Measurements from ENCODE around the gene ELFN2.

ELFN2 gene

DNA sequence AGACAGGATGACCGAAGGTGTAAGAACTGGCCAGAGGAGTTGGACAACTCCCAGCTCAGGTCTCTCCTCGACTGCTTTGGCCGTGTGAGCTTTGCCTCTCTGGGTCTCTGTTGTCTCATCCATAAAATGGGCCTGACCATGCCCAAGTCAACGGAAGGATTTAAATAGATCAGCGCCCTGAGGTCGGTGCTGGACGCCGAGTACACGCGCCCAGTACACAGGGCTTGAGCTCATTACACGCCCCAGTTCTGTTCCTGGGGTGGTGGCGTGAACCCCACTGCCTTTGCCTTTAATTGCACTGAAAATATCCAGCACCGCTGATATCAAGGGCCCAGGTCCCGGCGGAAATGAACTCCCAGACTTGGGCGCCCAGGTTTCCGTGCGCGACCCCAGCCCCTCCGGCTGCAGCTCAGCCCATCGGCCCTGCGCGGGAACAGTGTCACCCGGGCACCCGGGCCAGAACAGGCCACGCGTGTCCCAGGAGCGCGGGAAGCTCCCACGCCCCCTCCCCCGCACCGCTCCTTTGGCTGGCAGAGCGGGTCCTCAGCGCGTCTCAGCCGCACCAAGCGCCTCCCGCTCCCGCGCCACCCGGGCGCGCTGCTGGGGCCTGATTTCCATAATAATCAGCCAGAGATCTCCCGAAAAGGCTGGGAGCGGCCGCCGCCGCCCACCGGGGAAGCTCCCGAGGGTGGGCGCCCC, 102.8 kb downstream of the ELFN2 start:
- ChIA-PET CTCF (interaction anchor here (1.1 to 2.2 kb wide), 5 partner anchors 8 to 242 kb away, joined by 3 to 7 read pairs (median 5); no protein-coding TSS in a partner anchor), POLR2A (no interaction called here)
- TF ChIP-seq, protein P1, sequence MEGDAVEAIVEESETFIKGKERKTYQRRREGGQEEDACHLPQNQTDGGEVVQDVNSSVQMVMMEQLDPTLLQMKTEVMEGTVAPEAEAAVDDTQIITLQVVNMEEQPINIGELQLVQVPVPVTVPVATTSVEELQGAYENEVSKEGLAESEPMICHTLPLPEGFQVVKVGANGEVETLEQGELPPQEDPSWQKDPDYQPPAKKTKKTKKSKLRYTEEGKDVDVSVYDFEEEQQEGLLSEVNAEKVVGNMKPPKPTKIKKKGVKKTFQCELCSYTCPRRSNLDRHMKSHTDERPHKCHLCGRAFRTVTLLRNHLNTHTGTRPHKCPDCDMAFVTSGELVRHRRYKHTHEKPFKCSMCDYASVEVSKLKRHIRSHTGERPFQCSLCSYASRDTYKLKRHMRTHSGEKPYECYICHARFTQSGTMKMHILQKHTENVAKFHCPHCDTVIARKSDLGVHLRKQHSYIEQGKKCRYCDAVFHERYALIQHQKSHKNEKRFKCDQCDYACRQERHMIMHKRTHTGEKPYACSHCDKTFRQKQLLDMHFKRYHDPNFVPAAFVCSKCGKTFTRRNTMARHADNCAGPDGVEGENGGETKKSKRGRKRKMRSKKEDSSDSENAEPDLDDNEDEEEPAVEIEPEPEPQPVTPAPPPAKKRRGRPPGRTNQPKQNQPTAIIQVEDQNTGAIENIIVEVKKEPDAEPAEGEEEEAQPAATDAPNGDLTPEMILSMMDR (IDR thresholded peaks at IDR 0.05; ENCODE audit: control extremely low read depth, extremely low read depth, low read depth, missing control alignments): no peak
- no peak for DNase-seq (ENCODE audit: extremely low spot score)

DNA sequence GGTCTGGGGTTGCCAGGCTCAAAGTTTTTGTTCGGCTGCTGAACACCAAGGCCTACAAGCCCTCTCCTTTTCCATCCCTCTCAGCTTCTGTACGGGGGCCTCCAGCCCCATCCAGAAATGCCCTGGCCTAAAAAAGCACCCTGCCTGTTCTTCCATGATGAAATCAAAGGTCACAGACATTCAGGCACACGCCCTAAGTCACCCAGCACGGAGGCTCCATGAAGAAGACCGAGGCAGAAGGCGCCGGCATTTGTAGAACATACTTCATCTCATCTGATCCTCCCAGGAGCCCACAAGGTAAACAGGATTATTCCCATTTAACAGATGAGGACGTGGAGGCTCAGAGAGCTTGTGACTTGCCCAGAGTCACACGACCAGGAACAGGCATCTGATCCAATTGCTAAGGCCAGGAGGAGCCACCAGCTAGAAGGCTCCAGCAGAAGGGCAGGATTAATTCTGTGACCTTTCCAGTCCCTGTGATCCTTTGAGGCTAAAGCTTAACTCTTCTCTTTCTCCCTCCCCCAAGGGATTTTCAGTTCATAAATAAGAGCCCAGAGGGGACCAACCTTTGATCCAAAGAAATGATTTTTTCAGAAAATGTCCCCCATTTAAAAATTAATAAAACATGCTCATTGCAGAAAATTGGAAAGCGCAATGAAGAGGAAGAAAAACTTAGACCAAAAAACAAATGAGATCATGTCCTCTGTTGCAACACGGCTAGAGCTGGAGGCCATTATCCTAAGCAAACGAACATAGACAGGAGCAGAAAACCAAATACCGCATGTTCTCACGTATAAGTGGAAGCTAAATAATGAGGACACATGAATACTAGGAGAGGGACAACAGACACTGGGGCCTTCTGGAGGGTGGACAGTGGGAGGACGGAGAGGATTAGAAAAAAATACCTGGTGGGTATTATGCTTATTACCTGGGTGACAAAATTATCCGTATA, 106.3 kb downstream of the ELFN2 start:
- DNase-seq (ENCODE audit: extremely low spot score): no peak
- ChIA-PET POLR2A (no interaction called here), CTCF (interaction anchor here (1.0 to 5.7 kb wide), 5 partner anchors 10 to 137 kb away, joined by 3 to 53 read pairs (median 3); no protein-coding TSS in a partner anchor)
- TF ChIP-seq, protein P1 (IDR thresholded peaks at IDR 0.05; ENCODE audit: control extremely low read depth, extremely low read depth, low read depth, missing control alignments): no peak

DNA sequence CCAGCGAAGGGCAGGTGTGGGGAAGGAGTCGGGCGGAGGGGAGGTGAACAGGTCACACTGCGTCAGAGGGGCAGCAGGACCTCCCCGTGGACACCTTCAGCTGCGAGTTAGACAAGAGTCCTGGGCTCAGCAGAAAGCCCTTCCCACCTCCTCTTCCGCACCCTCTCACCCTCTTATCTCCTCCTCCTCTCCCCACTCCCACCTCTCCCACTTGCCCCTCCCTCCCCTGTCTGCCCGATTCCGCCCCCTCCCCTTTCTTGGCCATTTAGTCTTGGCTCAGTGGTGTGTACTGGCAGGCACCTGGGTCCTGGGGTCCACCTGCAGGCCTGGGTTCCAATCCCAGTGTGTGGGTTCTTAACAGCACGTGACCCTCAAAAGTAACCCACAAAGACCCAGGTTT, 107.8 kb downstream of the ELFN2 start:
- ChIA-PET CTCF (interaction anchor here (5.7 kb wide), 1 partner anchor 12 kb away, joined by 53 read pairs; no protein-coding TSS in a partner anchor), POLR2A (no interaction called here)
- DNase-seq (ENCODE audit: extremely low spot score): no peak
- TF ChIP-seq, protein P1 (IDR thresholded peaks at IDR 0.05; ENCODE audit: control extremely low read depth, extremely low read depth, low read depth, missing control alignments): no peak

DNA sequence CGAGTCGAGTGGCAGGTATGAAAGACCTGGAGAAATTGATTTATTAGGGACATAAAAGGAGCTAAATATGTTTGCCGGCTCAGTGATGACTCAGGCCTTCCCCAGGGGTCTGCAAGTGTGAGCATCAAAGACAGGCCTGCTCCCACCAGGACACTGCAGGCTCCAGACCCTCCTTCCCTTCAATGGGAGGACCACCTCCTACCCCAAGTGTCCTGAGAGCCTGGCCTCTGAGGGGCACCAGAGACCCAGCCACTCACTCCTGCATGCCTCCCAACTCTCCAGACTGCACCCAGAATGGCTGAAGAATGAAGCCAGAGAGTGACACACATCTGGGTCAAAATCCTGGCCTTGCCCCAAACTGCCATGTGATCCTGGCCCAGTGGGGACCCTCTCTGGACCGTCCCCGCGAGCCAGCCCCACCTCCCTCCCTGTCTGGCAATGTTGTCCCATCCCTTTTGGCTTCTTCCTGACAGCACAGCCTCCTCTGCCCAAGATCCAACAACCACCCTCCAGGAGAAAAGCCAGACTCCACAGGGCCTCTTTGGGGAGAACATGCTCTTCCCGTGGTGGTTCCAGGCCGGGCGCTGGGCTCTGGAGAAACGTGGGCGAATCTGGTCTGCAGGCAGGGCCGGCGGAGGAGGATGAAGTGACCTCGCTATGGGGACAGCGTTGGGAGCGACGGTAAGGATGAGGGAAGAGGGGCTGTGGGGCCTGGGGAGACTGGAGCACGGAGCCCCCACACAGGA, 108.7 kb downstream of the ELFN2 start:
- POLR2A ChIA-PET: no interaction called here

More for the DNA sequence above, 108.7 kb downstream of the ELFN2 start:
- TF ChIP-seq, protein P1 (IDR thresholded peaks at IDR 0.05; ENCODE audit: control extremely low read depth, extremely low read depth, low read depth, missing control alignments): no peak
- no peak for DNase-seq (ENCODE audit: extremely low spot score)
- CTCF ChIA-PET: interaction anchor here (0.8 to 7.6 kb wide), 16 partner anchors 13 to 274 kb away, joined by 3 to 77 read pairs (median 6); no protein-coding TSS in a partner anchor
